Cerebellar nuclear complex (tissue), 1 donor: ENCODE measurements around the gene B9D2.
"Not testable (repeated sequence)": the region's sequence is repeated elsewhere in the genome, so short reads cannot be mapped to it uniquely, and the experiment has no call there.

ENCODE experiments used
- DNase-seq, 2 experiments: peaks; one replicate each; lab custom pipeline; 2025; lab: John Stamatoyannopoulos, UW

B9D2 gene

DNA sequence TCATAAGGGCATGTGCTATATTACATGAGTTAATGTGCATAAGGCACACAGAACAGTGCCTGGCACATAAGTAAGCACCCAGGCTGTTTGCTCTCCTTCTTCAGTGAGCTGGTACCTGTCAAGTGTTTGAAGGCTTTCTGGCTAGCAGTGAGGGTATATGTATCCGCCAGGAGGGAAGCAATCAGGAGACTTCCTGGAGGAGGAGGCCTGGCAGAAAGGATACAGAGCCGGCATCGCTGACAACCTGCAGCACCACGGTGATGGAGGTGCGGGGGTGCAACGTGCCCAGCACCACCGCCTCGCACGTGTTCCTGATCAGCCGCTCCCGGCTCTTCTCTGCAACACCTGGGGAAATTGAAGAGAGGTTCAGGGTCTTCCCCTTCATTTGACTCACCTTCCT, 27.7 kb upstream of the B9D2 start:
- no peak for DNase-seq

DNA sequence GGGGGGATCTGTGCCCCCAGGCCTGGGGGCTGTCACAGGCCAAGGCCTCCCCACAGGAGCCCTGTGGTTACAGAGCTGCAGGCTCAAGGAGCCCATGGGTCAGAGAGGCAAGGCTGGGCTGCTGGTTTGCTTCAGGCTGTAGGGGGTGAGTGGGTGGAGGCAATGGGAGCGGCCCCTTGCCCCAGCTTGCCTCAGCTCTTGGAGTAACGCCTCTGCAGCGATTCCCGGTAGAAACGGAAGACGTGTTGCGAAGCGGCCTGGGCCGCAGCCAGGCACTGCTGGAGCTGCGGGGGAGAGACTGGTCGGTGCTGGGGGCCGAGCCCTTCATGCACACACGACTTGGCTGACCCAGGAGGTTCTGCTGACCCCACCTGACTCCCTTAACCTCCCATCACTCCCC, 22.5 kb upstream of the B9D2 start:
- no peak for DNase-seq

DNA sequence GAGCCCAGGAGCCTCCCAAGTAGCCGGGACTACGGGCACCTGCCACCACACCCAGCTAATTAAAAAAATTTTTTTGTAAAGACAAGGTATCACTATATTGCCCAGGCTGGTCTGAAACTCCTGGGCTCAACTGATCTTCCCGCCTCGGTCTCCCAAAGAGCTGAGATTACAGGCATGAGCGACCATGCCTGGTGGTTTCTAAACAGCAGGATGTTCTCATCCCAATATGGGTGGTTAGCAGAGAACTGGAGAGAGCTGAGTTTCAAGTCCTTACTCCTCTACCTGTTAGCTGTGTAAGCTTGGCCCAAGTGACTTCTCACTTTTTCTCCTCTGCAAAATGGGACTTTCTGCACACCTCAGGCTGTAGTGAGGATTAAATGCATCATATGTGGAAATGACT, 20.4 kb upstream of the B9D2 start:
- DNase-seq = no peak

DNA sequence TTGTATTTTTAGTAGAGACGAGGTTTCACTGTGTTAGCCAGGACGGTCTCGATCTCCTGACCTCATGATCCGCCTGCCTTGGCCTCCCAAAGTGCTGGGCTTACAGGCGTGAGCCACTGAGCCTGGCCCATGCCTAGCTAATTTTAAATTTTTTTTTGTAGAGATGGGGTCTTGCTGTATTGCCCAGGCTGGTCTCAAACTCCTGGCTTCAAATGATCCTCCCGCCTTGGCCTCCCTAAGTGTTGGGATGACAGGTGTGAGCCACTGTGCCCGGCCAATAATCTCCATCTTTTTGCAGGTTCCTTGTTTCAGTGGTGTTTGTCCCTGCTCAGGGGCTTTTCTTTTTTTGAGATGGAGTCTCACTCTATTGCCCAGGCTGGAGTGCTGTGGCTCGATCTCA, 17.6 kb upstream of the B9D2 start:
- not testable (repeated sequence) for DNase-seq

DNA sequence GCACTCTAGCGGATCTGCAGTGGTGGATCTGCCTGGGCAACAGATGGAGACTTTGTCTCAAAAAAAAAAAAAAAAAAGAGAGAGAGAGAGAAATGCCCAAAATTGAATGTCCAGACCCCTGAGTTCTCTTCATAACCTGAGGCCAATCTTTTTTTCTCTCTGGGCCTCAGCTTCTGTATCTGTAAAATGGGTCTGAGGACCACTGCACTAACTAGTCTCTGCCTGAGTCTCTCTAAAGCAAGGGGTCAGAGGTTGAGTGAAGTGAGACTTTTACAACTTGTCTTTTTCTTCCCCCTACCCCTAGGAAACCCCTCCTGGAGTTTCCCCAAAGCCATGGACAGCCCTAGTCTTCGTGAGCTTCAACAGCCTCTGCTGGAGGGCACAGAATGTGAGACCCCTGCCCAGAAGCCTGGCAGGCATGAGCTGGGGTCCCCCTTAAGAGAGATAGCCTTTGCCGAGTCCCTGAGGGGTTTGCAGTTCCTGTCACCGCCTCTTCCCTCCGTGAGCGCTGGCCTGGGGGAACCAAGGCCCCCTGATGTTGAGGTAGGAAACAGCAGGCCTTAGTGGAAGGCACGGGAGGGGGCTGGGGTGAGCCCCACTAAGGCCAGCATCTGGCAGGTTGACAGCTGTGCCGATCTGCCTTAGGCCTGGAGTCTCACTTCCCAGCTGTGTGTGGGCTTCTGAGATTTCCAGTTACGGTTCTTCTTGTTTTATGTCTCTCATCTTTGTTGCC, 14.2 kb upstream of the B9D2 start:
- no peak for DNase-seq

DNA sequence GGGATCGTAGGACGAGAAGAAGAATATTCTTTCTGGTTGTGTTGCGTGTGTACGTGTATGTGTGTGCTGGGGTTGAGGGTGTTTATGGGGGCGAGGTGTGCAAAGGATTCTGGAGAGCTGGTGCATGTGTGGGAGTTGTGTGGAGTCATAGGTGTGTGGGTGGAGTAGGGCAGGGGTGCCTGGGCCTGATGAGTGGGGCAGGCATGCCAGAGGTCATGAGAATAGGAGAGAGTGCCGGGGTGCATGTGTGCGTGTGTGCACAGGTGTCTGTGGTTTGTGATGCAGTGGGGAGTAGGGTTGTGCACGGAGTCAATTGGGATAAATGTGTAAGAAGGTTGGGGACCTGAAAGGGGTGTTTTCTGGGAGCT, 13.0 kb upstream of the B9D2 start:
- DNase-seq = no peak

DNA sequence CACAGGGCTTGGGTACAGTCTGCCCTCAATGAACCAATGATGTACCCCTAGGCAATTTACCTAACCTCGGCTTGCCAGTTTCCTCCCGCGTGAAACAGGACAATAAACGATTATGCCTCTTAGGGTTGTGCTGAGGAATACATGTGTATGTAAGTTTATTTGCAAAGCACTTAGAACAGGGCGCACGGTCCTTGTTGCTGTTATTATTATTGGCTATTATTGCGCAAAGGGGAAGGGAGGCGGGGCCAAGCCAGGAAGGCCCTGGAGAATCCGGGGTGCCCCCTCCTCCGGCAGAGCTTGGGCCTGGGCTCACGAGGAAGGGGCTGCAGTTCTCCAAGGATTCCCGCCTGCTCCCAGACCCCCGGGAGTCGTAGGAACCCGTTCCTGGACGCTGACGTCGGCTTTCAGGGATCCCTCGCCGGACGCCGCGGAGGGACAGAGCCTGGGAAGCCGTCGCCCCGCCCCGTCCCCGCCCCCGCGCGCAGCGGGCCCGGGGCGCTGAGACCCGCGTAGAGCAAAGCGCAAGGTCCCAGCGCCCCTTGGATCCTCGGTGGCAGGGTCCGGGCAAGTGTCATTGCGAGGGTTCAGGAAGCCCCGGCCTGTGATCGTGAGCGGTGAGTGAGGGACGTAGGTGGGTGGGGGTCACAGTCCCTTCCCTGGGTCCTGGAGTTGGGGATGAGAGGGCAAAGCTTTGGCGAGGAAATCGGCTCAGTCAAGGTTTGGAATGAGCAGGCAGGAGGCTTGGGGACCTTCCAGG, 12.5 kb upstream of the B9D2 start, which contains the start of gene TMEM91:
Gene TMEM91, plus strand, starts transcription at position 293 of the 757 bp plus-strand sequence. CDS start 1,777 bp downstream, outside the sequence.
- DNase-seq = no peak

DNA sequence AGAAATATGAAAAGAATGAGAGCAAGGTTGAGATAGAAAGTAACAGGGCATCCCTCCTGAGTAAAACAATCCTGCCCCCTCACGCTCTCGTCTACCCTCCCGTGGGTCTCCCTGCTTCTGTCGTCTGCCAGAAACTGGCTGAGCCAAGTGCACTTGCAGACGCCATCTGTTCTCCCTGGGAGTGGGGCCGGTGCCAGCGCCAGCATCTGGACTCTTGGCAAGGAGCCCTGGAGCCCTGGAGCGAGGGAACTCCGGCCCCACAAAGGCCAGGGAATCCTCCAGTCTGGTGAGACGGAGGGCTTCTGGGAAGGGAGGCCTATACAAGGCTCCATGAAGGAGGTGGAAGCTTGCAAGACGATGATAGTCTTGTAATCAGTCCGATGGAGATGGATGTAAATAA, 10.0 kb upstream of the B9D2 start:
- peak in 1 of 2 experiments; percentile 66 for DNase-seq

DNA sequence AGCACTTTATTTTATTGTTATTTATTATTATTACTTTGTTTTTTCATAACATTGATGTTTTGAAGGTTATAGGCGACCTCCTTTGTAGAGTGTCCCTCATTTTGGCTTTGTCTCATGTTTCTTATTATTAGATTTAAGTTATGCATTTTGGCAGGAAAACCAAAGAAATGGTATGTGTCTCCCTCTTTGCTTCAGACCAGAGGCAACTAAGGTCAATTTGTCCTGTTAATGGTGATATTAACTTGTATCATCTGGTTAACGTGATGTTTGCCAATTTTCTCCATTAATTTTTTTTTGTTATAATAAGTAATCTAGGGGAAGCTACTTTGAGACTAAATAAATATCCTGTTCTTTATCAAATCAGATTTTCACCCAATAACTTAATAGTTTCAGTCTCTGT, 8.6 kb upstream of the B9D2 start:
- no peak for DNase-seq

DNA sequence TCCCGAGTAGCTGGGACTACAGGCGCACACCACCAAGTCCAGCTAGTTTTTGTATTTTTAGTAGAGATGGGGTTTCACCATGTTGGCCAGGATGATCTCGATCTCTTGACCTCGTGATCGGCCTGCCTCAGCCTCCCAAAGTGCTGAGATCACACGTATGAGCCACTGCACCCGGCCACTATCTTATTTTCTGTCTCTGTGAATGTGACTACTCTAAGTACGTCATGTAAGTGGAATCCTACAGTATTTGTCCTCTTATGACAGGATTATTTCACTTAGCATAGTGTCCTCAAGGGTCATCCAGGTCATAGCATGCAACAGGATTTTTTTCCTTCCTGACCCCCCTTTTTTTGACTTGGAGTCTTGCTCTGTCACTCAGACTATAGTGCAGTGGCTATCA, 7.6 kb upstream of the B9D2 start:
- no peak for DNase-seq

DNA sequence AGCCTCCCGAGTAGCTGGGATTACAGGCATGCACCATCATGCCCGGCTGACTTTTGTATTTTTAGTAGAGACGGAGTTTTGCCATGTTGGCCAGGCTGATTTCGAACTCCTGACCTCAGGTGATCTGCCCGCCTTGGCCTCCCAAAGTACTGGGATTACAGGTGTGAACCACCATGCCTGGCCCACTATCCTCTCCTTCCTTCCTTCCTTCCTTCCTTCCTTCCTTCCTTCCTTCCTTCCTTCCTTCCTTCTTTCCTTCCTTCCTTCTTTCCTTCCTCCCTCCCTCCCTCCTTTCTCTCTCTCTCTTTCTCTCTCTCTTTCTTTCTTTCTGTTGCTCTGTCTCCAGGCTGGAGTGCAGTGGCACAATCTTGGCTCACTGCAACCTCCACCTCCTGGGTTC, 7.2 kb upstream of the B9D2 start:
- not testable (repeated sequence) for DNase-seq

DNA sequence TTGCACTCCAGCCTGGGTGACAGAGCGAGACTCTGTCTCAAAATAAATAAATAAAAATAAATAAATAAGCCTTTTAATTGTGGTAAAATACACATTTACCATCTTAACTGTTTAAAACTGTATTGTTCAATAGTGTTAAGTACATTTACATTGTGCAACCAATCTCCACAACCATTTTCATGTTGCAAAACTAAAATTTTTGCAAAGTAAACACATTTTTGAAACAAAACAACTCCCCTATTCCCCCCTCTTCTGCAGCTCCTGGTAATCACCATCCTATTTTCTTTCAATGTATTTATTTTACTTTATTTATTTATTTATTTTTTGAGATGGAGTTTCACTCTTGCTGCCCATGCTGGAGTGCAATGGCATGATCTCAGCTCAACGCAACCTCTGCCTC, 5.8 kb upstream of the B9D2 start:
- DNase-seq = no peak

DNA sequence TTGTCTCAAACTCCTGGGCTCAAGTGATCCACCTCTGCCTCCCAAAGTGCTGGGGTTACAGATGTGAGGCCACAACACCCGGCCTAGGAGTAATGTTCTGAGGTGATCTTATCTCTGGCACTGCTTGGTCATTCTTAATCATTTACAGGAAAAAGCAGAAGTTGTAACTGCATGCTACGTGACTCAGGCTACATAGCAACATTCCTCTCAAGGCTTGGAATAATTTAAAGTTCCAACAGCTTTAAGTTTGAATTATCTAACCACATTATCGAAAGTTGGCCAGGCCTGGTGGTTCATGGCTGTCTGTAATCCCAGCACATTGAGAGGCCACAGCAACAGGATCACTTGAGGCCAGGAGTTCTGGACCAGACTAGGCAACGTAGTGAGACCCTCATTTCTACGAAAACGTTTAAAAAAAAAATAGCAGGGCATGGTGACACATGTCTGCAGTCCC, 3.9 kb upstream of the B9D2 start:
- no peak for DNase-seq

DNA sequence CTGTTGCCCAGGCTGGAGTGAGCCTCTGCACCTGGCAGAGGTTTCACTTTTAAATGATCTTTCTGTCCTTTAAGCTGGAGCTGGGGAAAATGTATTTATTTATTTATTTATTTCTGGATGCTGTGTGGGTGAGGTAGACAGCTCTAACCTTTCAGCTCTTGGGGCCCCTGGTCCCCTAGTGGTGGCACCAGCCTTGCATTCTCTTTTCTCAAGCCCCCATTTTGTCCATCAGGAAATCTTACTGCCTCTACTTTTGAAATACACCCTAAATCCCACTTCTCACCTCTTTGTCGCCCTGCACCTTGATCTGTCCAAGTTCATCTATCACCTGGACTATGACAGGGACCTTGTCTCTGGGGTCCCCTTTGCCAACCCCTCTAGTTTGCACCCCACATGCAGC, 2.1 kb upstream of the B9D2 start:
- DNase-seq = no peak

DNA sequence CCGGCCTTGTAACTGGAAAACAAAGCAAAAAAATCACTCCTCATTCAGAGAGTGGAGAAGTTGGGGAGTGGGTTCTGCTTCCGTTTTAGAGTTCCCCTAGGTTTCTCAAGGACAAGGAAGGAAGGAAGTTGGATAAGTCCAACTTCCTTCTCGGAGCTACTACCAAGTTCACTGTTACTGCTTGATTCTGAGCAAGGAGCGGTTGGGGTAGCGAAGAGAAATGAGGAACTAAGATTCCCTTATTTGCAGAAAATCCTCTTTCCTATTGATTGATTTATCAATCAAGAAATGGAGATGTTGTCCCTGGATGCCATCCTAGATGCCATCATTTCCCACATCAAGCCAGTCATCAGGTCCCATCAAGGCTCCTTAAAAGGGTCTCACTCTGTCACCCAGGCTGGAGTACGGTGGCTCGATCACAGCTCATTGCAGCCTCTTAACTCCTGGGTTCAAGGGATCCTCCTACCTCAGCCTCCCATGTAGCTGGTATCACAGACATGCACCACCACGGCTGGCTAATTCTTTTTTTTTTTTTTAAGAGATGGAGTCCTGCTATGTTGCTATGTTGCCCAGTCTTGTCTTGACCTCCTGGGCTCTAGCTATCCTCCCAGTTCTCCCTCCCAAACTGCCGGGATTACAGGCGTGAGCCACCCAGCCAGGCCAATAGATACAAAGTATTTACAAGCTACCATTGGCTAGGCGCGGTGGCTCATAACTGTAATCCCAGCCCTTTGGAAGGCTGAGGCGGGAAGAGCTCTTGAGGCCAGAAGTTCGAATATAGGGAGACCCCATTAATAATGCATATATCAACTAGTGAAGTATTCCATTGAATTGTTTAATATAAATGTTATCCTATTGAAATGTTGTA, 809 bp upstream of the B9D2 start:
- no peak for DNase-seq

DNA sequence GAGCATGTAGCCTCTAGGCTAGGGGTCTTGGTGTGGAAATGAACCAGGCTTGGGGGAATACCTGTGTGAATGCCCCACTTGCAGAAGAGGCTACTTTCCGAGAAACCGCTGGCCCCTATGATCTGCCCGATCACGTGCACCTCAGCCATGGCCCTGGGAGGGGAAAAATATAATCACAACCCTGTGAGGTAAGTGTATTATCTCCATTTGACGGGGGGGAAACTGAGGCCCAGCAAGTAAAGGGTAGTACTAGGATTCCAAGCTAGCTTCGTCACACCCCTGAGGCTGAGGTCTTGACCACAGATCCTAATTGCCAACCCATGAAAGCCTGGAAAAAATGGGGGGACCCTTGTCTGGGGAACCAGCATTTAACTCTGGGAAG, 587 bp downstream of the B9D2 start:
- DNase-seq = no peak

DNA sequence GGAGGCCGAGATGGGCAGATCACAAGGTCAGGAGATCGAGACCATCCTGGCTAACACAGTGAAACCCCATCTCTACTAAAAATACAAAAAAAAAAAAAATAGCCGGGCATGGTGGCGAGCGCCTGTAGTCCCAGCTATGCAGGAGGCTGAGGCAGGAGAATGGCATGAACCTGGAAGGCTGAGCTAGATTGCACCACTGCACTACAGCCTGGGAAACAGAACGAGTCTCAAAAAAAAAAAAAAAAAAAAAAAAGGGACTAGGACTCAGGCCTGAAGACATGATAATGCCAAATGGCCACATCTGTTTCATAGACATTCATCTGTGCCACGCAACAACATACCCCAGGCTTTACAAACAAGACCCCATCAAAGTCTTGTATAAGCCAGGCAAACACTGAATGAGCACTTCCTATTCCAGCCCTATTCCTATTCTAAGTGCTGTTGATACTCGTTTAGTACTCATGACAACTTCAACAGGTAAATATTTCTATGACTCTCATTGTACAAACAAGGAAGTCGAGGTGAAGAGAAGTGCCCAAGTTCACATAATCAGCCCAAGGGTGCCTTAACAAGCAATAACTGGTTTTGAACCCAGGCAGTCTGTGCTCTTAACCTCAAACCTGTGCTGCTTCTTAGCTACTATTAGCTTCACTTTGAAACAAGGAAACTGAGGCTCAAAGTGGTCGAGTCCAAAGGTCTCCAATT, 1.7 kb downstream of the B9D2 start:
- DNase-seq = no peak

DNA sequence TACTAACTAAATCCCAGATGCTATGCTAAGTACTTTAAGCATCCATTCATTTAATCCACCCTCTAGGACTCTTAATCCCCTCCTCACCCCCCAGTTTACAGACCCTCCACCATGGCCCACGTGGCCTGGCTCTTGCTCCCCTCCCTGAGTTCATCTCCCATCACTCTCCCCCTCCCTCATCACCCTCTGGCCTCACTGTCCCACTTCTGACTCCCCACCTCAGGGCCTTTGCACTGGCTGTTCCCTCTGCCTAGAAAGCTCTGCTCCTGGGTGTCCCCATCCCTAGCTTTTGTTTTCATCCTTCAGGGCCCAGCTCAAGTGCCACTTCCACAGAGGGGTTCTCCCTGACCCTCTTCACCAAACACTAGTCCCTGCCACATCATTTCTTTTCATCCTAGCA, 4.2 kb downstream of the B9D2 start:
- no peak for DNase-seq

DNA sequence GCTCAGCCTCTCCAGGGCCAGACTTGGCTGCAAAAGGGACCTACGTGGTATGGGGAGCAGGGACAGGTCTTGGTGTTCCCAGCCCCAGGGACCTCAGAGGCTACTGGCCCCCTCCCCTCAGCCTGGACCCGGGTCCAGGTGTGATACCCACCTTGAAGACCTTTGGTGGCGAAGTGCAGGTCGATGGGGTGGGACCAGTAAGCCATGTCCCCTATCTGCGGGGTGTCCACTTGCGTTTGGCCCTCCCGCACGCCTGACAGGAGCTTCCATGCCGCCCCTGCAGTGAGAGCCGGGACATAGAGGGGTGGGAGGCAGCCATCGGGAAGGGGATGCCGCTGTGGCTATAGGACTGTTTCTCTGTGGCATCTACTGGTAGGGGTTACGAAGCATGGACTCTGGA, 6.2 kb downstream of the B9D2 start:
- no peak for DNase-seq

DNA sequence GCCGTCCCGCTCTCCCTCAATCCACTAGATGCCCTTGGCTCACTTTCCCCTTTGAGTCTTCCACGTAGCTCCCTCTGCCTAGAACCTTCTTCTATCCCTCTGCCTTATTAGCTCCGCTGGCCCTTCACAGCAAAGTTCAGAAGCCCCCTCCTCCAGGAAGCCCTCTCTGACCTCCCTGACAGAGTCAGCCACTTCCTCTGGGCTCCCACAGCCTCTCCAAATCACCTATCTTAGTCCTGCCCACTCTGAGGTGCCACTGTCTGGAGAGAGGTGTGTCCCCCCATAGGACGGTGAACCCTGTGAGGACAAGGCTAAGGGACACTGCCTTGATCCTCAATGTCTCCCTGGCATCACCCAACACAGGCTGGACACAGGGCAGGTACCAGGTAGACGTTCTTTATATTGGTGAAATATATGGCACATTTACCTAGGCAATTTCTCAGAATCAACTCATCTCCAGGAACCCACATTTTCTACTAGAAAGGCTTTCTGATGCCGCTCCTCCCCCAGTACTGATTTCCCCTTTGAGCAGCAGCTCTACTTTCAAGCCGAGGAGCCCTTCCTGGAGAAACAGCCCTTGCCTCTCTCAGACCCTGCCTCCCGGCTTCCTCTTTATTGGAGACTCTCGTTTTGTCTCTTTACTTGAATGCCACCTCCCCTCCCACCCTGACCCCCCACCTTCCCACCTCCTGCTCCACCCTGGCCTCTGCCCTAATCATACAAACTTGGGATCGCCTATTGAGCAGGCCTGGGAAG, 6.8 kb downstream of the B9D2 start:
- DNase-seq = no peak

DNA sequence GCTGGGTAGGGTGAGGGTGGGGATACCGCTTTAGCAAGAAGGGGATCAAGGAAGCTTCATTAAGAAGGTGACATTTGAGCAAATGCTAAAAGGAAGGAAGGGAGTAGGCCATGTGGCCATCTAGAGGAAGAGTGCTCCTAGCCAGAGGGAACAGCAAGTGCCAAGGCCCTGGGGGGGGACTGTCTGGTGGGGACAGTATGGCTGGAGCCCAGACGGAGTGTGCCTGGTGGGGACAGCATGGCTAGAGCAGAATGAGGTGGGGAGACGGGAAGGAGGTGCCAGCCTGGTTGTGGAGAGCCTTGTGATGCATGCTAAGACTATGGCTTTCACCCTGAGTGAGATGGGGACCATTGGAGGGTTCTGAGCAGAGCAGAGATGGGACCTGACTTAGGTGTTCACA, 8.1 kb downstream of the B9D2 start:
- no peak for DNase-seq
